Bronchial epithelial cell (primary cell): Measurements from ENCODE around the gene TTC3. TPM values are rescaled to one million over a fixed set of nuclear protein-coding genes. Genes with fewer than 3 reads are reported as not detected.

Experiments used
- DNase-seq: peaks from one replicate; pipeline ENCODE4 v3.0.0-alpha.2; 2010; ENCODE audit warnings: low read depth
- FAIRE-seq: peaks from 2 replicates; lab custom pipeline; 2011; peaks lifted over from hg19 to GRCh38; lab: Jason Lieb, UNC
- H3K27me3 ChIP-seq: 2 replicates; pipeline ENCODE4 v1.5.1; 2011; ENCODE audit warnings: low read length; ENCODE audit not compliant: control insufficient read depth, insufficient read depth
- H3K36me3 ChIP-seq: 2 replicates; pipeline ENCODE4 v1.5.1; 2011; ENCODE audit warnings: low read length; ENCODE audit not compliant: control insufficient read depth, insufficient read depth
- H3K4me3 ChIP-seq: 2 replicates; pipeline ENCODE4 v1.5.1; 2011; ENCODE audit warnings: mild to moderate bottlenecking, low read depth, low read length, control low read depth
- CTCF ChIP-seq: IDR thresholded peaks from 2 replicates; pipeline ENCODE4 v1.5.1; 2011; ENCODE audit warnings: mild to moderate bottlenecking, moderate library complexity, low read length, control low read depth, inconsistent platforms; ENCODE audit not compliant: insufficient read depth, severe bottlenecking
- total RNA-seq: library from RNA; depleted of rRNA; stranded (reverse); fragments of >200 nt; gene quantifications from 2 replicates; pipeline ENCODE4 v1.2.1, GENCODE V29; 2014

TTC3 gene
- total RNA-seq, 1 donor from 2014 or later, result 90.3 TPM

GRCh38 chr21:37183749-37184148, 110.7 kb downstream of the TTC3 start:
- Histone ChIP-seq H3K36me3 (peaks cover 4% of the 10 kb centered on the region), H3K27me3 (no peaks in the 10 kb centered on the region), H3K4me3 (no peak overlapping the region)
- FAIRE-seq, result no peak
- TF ChIP-seq CTCF, result no peak
- no peak for DNase-seq

- peaks cover 5% of the 10 kb centered on the region for H3K36me3 ChIP-seq
- DNase-seq, result no peak
- H3K4me3 ChIP-seq, result no peak overlapping the region
- no peak for FAIRE-seq
- no peak for TF ChIP-seq CTCF
- no peaks in the 10 kb centered on the region for H3K27me3 ChIP-seq
Observed at GRCh38 chr21:37184784-37185593, 111.9 kb downstream of the TTC3 start.

GRCh38 chr21:37186983-37187382, 113.9 kb downstream of the TTC3 start:
- Histone ChIP-seq H3K27me3 (no peaks in the 10 kb centered on the region), H3K36me3 (peaks cover 5% of the 10 kb centered on the region), H3K4me3 (no peak overlapping the region)
- TF ChIP-seq CTCF, result no peak
- DNase-seq, result no peak
- FAIRE-seq, result no peak

- H3K27me3 ChIP-seq, result no peaks in the 10 kb centered on the region
- DNase-seq (no peak), FAIRE-seq (no peak)
- no peak overlapping the region for H3K4me3 ChIP-seq
- no peak for TF ChIP-seq CTCF
- peaks cover 4% of the 10 kb centered on the region for H3K36me3 ChIP-seq
Observed at GRCh38 chr21:37188825-37189224, 115.8 kb downstream of the TTC3 start.

- FAIRE-seq (no peak), DNase-seq (no peak)
- no peak for TF ChIP-seq CTCF
- peaks cover 10% of the 10 kb centered on the region for H3K36me3 ChIP-seq
- no peaks in the 10 kb centered on the region for H3K27me3 ChIP-seq
- no peak overlapping the region for H3K4me3 ChIP-seq
Observed at GRCh38 chr21:37192019-37192418, 119.0 kb downstream of the TTC3 start.
